Measurements from ENCODE around the gene ZNRF3.

The ZNRF3 gene

DNA sequence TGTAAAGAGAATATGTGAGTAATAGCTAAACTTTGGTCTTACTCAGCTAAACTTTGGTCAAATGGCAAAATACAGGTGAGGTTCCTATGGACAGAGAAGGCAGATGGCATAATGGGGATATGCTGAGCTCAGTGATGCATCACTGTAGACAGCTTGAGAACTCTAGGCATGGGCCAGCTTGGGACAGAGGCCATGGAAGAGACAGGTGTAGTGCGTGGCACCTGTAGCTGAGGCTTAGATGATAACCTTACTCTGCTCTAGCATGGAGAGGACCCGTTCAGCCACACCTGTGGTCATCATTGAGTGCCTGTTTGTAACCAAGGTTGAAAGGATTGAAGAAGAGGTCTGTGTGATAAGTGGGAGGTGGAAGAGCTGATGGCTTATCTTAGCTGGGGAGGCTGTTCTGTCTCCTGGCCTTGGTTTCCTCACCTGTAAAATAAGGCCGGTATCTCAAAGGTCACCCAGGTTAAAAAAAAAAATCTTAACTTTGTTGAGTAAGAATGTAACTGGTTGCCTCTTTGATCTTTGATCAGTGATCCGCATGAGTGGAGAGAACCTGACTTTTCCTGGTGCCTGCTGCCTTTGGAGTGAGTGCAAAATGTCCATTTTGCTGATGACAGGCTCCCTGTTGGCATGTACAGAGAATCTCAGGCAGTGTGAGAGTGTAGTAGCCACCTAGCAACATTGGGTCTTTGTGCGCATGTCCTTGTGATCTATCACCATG lies 48.6 kb downstream of the ZNRF3 start:
- Histone ChIP-seq H3K27me3 (replicated peaks; ENCODE audit: control insufficient read depth, insufficient read depth, low read length) (peaks cover 4% of the 10 kb centered on the region), H3K36me3 (ENCODE audit: control insufficient read depth, insufficient read depth, low read length) (no peaks in the 10 kb centered on the region), H3K4me3 (replicated peaks; ENCODE audit: low read depth, low read length) (no peak overlapping the region)
- DNase-seq (ENCODE audit: extremely low read depth, insufficient read length): no peak
- TF ChIP-seq, protein P1, sequence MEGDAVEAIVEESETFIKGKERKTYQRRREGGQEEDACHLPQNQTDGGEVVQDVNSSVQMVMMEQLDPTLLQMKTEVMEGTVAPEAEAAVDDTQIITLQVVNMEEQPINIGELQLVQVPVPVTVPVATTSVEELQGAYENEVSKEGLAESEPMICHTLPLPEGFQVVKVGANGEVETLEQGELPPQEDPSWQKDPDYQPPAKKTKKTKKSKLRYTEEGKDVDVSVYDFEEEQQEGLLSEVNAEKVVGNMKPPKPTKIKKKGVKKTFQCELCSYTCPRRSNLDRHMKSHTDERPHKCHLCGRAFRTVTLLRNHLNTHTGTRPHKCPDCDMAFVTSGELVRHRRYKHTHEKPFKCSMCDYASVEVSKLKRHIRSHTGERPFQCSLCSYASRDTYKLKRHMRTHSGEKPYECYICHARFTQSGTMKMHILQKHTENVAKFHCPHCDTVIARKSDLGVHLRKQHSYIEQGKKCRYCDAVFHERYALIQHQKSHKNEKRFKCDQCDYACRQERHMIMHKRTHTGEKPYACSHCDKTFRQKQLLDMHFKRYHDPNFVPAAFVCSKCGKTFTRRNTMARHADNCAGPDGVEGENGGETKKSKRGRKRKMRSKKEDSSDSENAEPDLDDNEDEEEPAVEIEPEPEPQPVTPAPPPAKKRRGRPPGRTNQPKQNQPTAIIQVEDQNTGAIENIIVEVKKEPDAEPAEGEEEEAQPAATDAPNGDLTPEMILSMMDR (IDR thresholded peaks at IDR 0.05; ENCODE audit: insufficient read depth, low read length, poor library complexity, severe bottlenecking): no peak

DNA sequence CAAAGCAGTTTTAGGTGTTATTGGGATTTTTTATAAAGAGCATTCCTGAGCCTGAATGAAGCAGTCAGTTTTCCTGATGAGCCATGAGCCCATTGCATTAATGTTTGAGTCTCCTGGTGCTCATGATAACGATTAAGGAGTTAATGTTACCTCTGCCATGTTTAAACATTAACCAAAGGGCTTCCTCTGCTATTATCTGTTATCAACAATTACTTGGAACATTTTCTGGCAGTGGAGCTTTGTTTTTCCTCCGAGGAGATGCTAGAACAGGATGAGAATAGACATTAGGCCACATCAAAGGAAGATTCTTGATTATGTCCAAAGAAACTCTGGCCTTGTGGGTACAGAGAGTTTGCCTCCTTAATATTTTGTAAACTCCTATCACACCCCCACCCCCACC lies 49.9 kb downstream of the ZNRF3 start:
- no peak overlapping the region for H3K4me3 ChIP-seq (replicated peaks; ENCODE audit: low read depth, low read length)
- TF ChIP-seq, protein P1 (IDR thresholded peaks at IDR 0.05; ENCODE audit: insufficient read depth, low read length, poor library complexity, severe bottlenecking): no peak
- no peak for DNase-seq (ENCODE audit: extremely low read depth, insufficient read length)
- H3K27me3 ChIP-seq (replicated peaks; ENCODE audit: control insufficient read depth, insufficient read depth, low read length): peaks cover 4% of the 10 kb centered on the region
- no peaks in the 10 kb centered on the region for H3K36me3 ChIP-seq (ENCODE audit: control insufficient read depth, insufficient read depth, low read length)

GRCh38 chr22:28934026-28934425 lies 50.7 kb downstream of the ZNRF3 start:
- peaks cover 4% of the 10 kb centered on the region for H3K27me3 ChIP-seq (replicated peaks; ENCODE audit: control insufficient read depth, insufficient read depth, low read length)
- H3K4me3 ChIP-seq (replicated peaks; ENCODE audit: low read depth, low read length): no peak overlapping the region
- H3K36me3 ChIP-seq (ENCODE audit: control insufficient read depth, insufficient read depth, low read length): no peaks in the 10 kb centered on the region
- TF ChIP-seq, protein P1 (IDR thresholded peaks at IDR 0.05; ENCODE audit: insufficient read depth, low read length, poor library complexity, severe bottlenecking): no peak
- no peak for DNase-seq (ENCODE audit: extremely low read depth, insufficient read length)

- H3K27me3 ChIP-seq (replicated peaks; ENCODE audit: control insufficient read depth, insufficient read depth, low read length): peaks cover 3% of the 10 kb centered on the region
- no peak overlapping the region for H3K4me3 ChIP-seq (replicated peaks; ENCODE audit: low read depth, low read length)
- no peak for DNase-seq (ENCODE audit: extremely low read depth, insufficient read length)
- H3K36me3 ChIP-seq (ENCODE audit: control insufficient read depth, insufficient read depth, low read length): no peaks in the 10 kb centered on the region
- TF ChIP-seq, protein P1 (IDR thresholded peaks at IDR 0.05; ENCODE audit: insufficient read depth, low read length, poor library complexity, severe bottlenecking): no peak
Measured at GRCh38 chr22:28935140-28935539, 51.8 kb downstream of the ZNRF3 start.

GRCh38 chr22:28935713-28936112 lies 52.3 kb downstream of the ZNRF3 start:
- no peak for DNase-seq (ENCODE audit: extremely low read depth, insufficient read length)
- no peak overlapping the region for H3K4me3 ChIP-seq (replicated peaks; ENCODE audit: low read depth, low read length)
- H3K36me3 ChIP-seq (ENCODE audit: control insufficient read depth, insufficient read depth, low read length): no peaks in the 10 kb centered on the region
- TF ChIP-seq, protein P1 (IDR thresholded peaks at IDR 0.05; ENCODE audit: insufficient read depth, low read length, poor library complexity, severe bottlenecking): peak; percentile 37
- peaks cover 3% of the 10 kb centered on the region for H3K27me3 ChIP-seq (replicated peaks; ENCODE audit: control insufficient read depth, insufficient read depth, low read length)
